WTC11 (cell line): Measurements from ENCODE around the gene GNAS. TPM values are rescaled to one million over a fixed set of nuclear protein-coding genes. Genes with fewer than 3 reads are reported as not detected.

Experiments
- ATAC-seq: fragments of 200-7000 bp; cut with Tn5 transposase; 2 replicates; pipeline ENCODE4 v1.10.0; 2021; ENCODE audit warnings: mild to moderate bottlenecking, moderate library complexity
- CTCF ChIA-PET: fragments of 300-600 bp; sonication (Branson Sonifier 250); formaldehyde crosslinking; loops from one replicate; lab custom pipeline; 2021; ENCODE audit warnings: antibody characterized with exemption; lab: Charles Lee
- POLR2A ChIA-PET: fragments of 350-600 bp; sonication (Branson Sonifier 250); formaldehyde crosslinking; loops from one replicate; lab custom pipeline; 2021; ENCODE audit warnings: antibody characterized with exemption; lab: Charles Lee
- DNase-seq: peaks from one replicate; pipeline ENCODE4 v3.0.0; 2021; ENCODE audit warnings: low spot score
- H3K27ac Mint-ChIP-seq: 2 replicates; pipeline ENCODE4 v1.8.0; 2021; ENCODE audit warnings: mixed read lengths
- H3K27me3 Mint-ChIP-seq: 2 replicates; pipeline ENCODE4 v1.8.0; 2021; ENCODE audit warnings: low read depth, mild to moderate bottlenecking, moderate library complexity, mixed read lengths
- H3K36me3 Mint-ChIP-seq: 2 replicates; pipeline ENCODE4 v1.8.0; 2021; ENCODE audit warnings: mixed read lengths
- H3K4me1 Mint-ChIP-seq: 2 replicates; pipeline ENCODE4 v1.8.0; 2022; ENCODE audit warnings: mixed read lengths
- H3K4me3 Mint-ChIP-seq: 2 replicates; pipeline ENCODE4 v1.8.0; 2021; ENCODE audit warnings: mild to moderate bottlenecking, moderate library complexity, mixed read lengths
- H3K9me3 Mint-ChIP-seq: 2 replicates; pipeline ENCODE4 v1.8.0; 2021; ENCODE audit warnings: mixed read lengths
- CTCF ChIP-seq: fragments of 200-600 bp; IDR thresholded peaks from 2 replicates; pipeline ENCODE4 v1.8.0; 2022; ENCODE audit warnings: antibody characterized with exemption
- ESRRA ChIP-seq: sonication (generic); formaldehyde crosslinking; IDR thresholded peaks from 2 replicates; pipeline ENCODE4 v1.8.1; 2022; ENCODE audit warnings: mild to moderate bottlenecking, missing genetic modification reagents, borderline replicate concordance
- FOXP4 ChIP-seq: sonication (generic); formaldehyde crosslinking; IDR thresholded peaks from 2 replicates; pipeline ENCODE4 v1.8.0; 2022; ENCODE audit warnings: mild to moderate bottlenecking, missing genetic modification reagents
- JAZF1 ChIP-seq: fragments of 250-450 bp; sonication (Bioruptor Pico); IDR thresholded peaks from 2 replicates; pipeline ENCODE4 v1.9.0; 2021; ENCODE audit warnings: moderate library complexity, mild to moderate bottlenecking, inconsistent platforms
- NFE2L1 ChIP-seq: sonication (generic); formaldehyde crosslinking; IDR thresholded peaks from 2 replicates; pipeline ENCODE4 v1.8.1; 2023; ENCODE audit warnings: missing genetic modification reagents
- OVOL2 ChIP-seq: fragments of 250-450 bp; sonication (Bioruptor Pico); IDR thresholded peaks from 2 replicates; pipeline ENCODE4 v1.9.0; 2021; ENCODE audit warnings: mild to moderate bottlenecking, borderline replicate concordance
- PRDM15 ChIP-seq: sonication (generic); formaldehyde crosslinking; IDR thresholded peaks from 2 replicates; pipeline ENCODE4 v1.8.0; 2022; ENCODE audit warnings: missing genetic modification reagents
- PRRX2 ChIP-seq: fragments of 250-450 bp; sonication (Bioruptor Pico); IDR thresholded peaks from 2 replicates; pipeline ENCODE4 v1.8.0; 2021; ENCODE audit warnings: mild to moderate bottlenecking
- TCF7 ChIP-seq: sonication (generic); formaldehyde crosslinking; IDR thresholded peaks from 2 replicates; pipeline ENCODE4 v1.8.0; 2022; ENCODE audit warnings: mild to moderate bottlenecking, low read depth, missing genetic modification reagents, moderate library complexity
- USF2 ChIP-seq: sonication (generic); formaldehyde crosslinking; IDR thresholded peaks from 2 replicates; pipeline ENCODE4 v1.8.1; 2023; ENCODE audit warnings: mild to moderate bottlenecking, missing genetic modification reagents, moderate library complexity
- ZMAT4 ChIP-seq: fragments of 250-450 bp; sonication (Bioruptor Pico); IDR thresholded peaks from 2 replicates; pipeline ENCODE4 v1.9.0; 2021; ENCODE audit warnings: mild to moderate bottlenecking
- ZSCAN18 ChIP-seq: fragments of 250-450 bp; sonication (Bioruptor Pico); IDR thresholded peaks from 2 replicates; pipeline ENCODE4 v2.1.2; 2022; ENCODE audit warnings: mild to moderate bottlenecking, moderate library complexity
- total RNA-seq: library from RNA; stranded (reverse); gene quantifications from 3 replicates; pipeline ENCODE4 v1.2.3, GENCODE V29; 2021

The GNAS gene
- total RNA-seq, 1 experiment from 2014 or later, result 868 TPM

- no peak overlapping the region for H3K4me3 Mint-ChIP-seq
- ChIA-PET CTCF (interaction anchor here (0.5 to 2.1 kb wide), 10 partner anchors 12 to 633 kb away, joined by 3 to 6 read pairs (median 3); partner anchors contain the start of genes ATP5F1E and GNAS), POLR2A (interaction anchor here (0.7 kb wide), 1 partner anchor 21 kb away, joined by 3 read pairs; no protein-coding TSS in a partner anchor)
- H3K27me3 Mint-ChIP-seq, result no peaks in the 10 kb centered on the region; the same call in 1 of the 2 replicates
- no peak overlapping the region for H3K27ac Mint-ChIP-seq
- H3K4me1 Mint-ChIP-seq, result no peaks in the 10 kb centered on the region
- peak; percentile 43 for DNase-seq
- TF ChIP-seq CTCF (0 out of 2 replicates have a peak, but pooled peaks have one; percentile 11), ZMAT4 (CRISPR knock-in tag) (no peak)
- TF ChIP-seq, all 79 proteins: peak for 1
- H3K36me3 Mint-ChIP-seq, result peaks cover 59% of the 10 kb centered on the region
- peak; percentile 68 for ATAC-seq
- H3K9me3 Mint-ChIP-seq, result peaks cover 12% of the 10 kb centered on the region
Observed at GRCh38 chr20:58822149-58822548, 30.4 kb upstream of the GNAS start.

GRCh38 chr20:58822748-58823730 lies 29.5 kb upstream of the GNAS start:
- CTCF ChIA-PET, result interaction anchor here (0.5 to 2.1 kb wide), 8 partner anchors 12 to 632 kb away, joined by 3 to 6 read pairs (median 3); partner anchors contain the start of gene GNAS
- Mint-ChIP-seq H3K9me3 (peaks cover 12% of the 10 kb centered on the region), H3K4me1 (no peaks in the 10 kb centered on the region), H3K4me3 (no peak overlapping the region), H3K36me3 (peaks cover 53% of the 10 kb centered on the region), H3K27ac (no peak overlapping the region), H3K27me3 (no peaks in the 10 kb centered on the region; the same call in 1 of the 2 replicates)
- ATAC-seq (no peak), DNase-seq (no peak)
- TF ChIP-seq TCF7 (CRISPR knock-in tag) (no peak), NFE2L1 (CRISPR knock-in tag) (no peak), ESRRA (CRISPR knock-in tag) (no peak), FOXP4 (no peak), USF2 (CRISPR knock-in tag) (no peak), PRDM15 (no peak), PRRX2 (CRISPR knock-in tag) (no peak), OVOL2 (CRISPR knock-in tag) (no peak), JAZF1 (no peak), ZSCAN18 (CRISPR knock-in tag) (no peak)
- POLR2A ChIA-PET, result no interaction called here
